B cell (primary cell): ENCODE data around the gene BLOC1S1. TPM values are rescaled to one million over a fixed set of nuclear protein-coding genes. Genes with fewer than 3 reads are reported as not detected.

Experiments used
- ATAC-seq: fragments of 200-7000 bp; cut with Tn5 transposase; one replicate; pipeline ENCODE4 v1.10.0; 2021; ENCODE audit warnings: low read depth, mild to moderate bottlenecking, moderate number of reproducible peaks, moderate library complexity
- CTCF ChIA-PET: fragments of 350-600 bp; sonication (Branson Sonifier 250); formaldehyde crosslinking; loops from one replicate; lab custom pipeline; 2021; ENCODE audit warnings: antibody characterized with exemption, inconsistent platforms; lab: Charles Lee
- POLR2A ChIA-PET: fragments of 350-600 bp; sonication (Branson Sonifier 250); formaldehyde crosslinking; loops from one replicate; lab custom pipeline; 2021; ENCODE audit warnings: antibody characterized with exemption; lab: Charles Lee
- DNase-seq: peaks from one replicate; pipeline ENCODE4 v3.0.0; 2013
- H2AFZ ChIP-seq: 2 replicates; pipeline ENCODE4 v1.6.1; 2012; ENCODE audit warnings: mild to moderate bottlenecking, low read depth, low read length; ENCODE audit not compliant: insufficient read depth, poor library complexity, severe bottlenecking
- H3K27ac ChIP-seq, 2 donors: 1 replicate in 1 of 2; 2 replicates in 1 of 2; pipeline ENCODE4 v1.5.1; 2012 to 2013; ENCODE audit warnings: low read length in 2 of 2, mild to moderate bottlenecking in 2 of 2, moderate library complexity in 1 of 2
- H3K27me3 ChIP-seq, 4 experiments: fragments of 200-600 bp in 1 of 4; sonication (generic) in 1 of 4; replicated peaks in 1 of 4; 1 replicate in 2 of 4; 2 replicates in 2 of 4; pipeline versions ENCODE4 v1.6.1 to v1.7.0; 2013 to 2016; ENCODE audit warnings: low read length in 3 of 4, mild to moderate bottlenecking in 2 of 4, mixed read lengths in 1 of 4, moderate library complexity in 1 of 4; ENCODE audit not compliant: insufficient read depth in 4 of 4, control insufficient read depth in 3 of 4; ENCODE audit errors: control extremely low read depth in 1 of 4
- H3K36me3 ChIP-seq, 2 experiments: replicated peaks in 1 of 2; 1 replicate in 1 of 2; 2 replicates in 1 of 2; pipeline versions ENCODE4 v1.6.1 to v1.7.1; 2013; ENCODE audit warnings: low read length in 1 of 2; ENCODE audit not compliant: insufficient read depth in 2 of 2, control insufficient read depth in 1 of 2; ENCODE audit errors: control extremely low read depth in 1 of 2, extremely low read depth in 1 of 2
- H3K4me1 ChIP-seq, 2 donors: fragments of 200-600 bp in 1 of 2; sonication (generic) in 1 of 2; 1 replicate in 1 of 2; 2 replicates in 1 of 2; pipeline versions ENCODE4 v1.5.1 to v1.6.1; 2013 to 2017; ENCODE audit warnings: low read length in 2 of 2; ENCODE audit not compliant: control insufficient read depth in 2 of 2, insufficient read depth in 2 of 2
- H3K4me2 ChIP-seq: replicated peaks from 2 replicates; pipeline ENCODE3; 2012; ENCODE audit warnings: mild to moderate bottlenecking, low read depth, low read length; ENCODE audit not compliant: poor library complexity, severe bottlenecking
- H3K4me3 ChIP-seq, 5 experiments: fragments of 200-600 bp in 1 of 5; sonication (generic) in 1 of 5; 1 replicate in 3 of 5; 2 replicates in 2 of 5; pipeline versions ENCODE4 v1.5.1 to v1.7.0; 2011 to 2016; ENCODE audit warnings: low read length in 4 of 5, mild to moderate bottlenecking in 4 of 5, low read depth in 2 of 5, control low read depth in 1 of 5, moderate library complexity in 1 of 5; ENCODE audit not compliant: insufficient read depth in 1 of 5; ENCODE audit errors: control extremely low read depth in 1 of 5, extremely low read depth in 1 of 5
- H3K79me2 ChIP-seq: fragments of 200-600 bp; sonication (generic); one replicate; pipeline ENCODE4 v1.6.0; 2016; ENCODE audit warnings: low read length; ENCODE audit not compliant: control insufficient read depth, insufficient read depth
- H3K9ac ChIP-seq: fragments of 200-600 bp; sonication (generic); 2 replicates; pipeline ENCODE4 v1.6.1; 2017; ENCODE audit warnings: mild to moderate bottlenecking, low read length, moderate library complexity
- H3K9me3 ChIP-seq, 3 donors: one replicate each; pipeline versions ENCODE4 v1.6.1 to v1.7.1; 2013; ENCODE audit warnings: low read length in 2 of 3; ENCODE audit not compliant: control insufficient read depth in 2 of 3, insufficient read depth in 1 of 3; ENCODE audit errors: control extremely low read depth in 1 of 3
- H4K20me1 ChIP-seq: 2 replicates; pipeline ENCODE4 v1.6.0; 2012; ENCODE audit warnings: mild to moderate bottlenecking, low read length; ENCODE audit not compliant: insufficient read depth, control insufficient read depth, poor library complexity, severe bottlenecking
- H3K27ac Mint-ChIP-seq: one replicate; pipeline ENCODE4 v1.8.0; 2021; ENCODE audit warnings: mixed read lengths
- H3K27me3 Mint-ChIP-seq: one replicate; pipeline ENCODE4 v1.8.0; 2021; ENCODE audit warnings: mixed read lengths
- H3K4me1 Mint-ChIP-seq: one replicate; pipeline ENCODE4 v1.8.0; 2021; ENCODE audit warnings: mixed read lengths
- H3K4me3 Mint-ChIP-seq: one replicate; pipeline ENCODE4 v1.8.0; 2021; ENCODE audit warnings: mixed read lengths
- H3K9me3 Mint-ChIP-seq: one replicate; pipeline ENCODE4 v1.8.0; 2022; ENCODE audit warnings: mixed read lengths; ENCODE audit not compliant: insufficient read depth
- EZH2 ChIP-seq: IDR thresholded peaks from 2 replicates; pipeline ENCODE4 v1.6.1; 2012; ENCODE audit warnings: borderline replicate concordance, low read depth, mild to moderate bottlenecking, moderate library complexity, low read length; ENCODE audit not compliant: insufficient read depth, poor library complexity, severe bottlenecking
- WGBS: methylation state at CpG from one replicate; pipeline ENCODE4 v1.1.5; 2013; ENCODE audit warnings: missing lambda C conversion rate; ENCODE audit not compliant: insufficient coverage; 5-methylcytosine and 5-hydroxymethylcytosine counted together
- intact Hi-C: fragments of 100-400 bp; cut with micrococcal nuclease; formaldehyde crosslinking; loops from one replicate; pipeline ENCODE4 v1.10.0; 2022
- polyA plus RNA-seq: library from polyadenylated mRNA; depleted of rRNA; stranded (reverse); fragments of >200 nt; gene quantifications from 2 replicates; pipeline ENCODE4 v1.2.3, GENCODE V29; 2012
- total RNA-seq, 2 donors: library from RNA; stranded (reverse); fragments of 120-200 nt in 1 of 2; gene quantifications; 1 replicate in 1 of 2; 2 replicates in 1 of 2; pipeline versions ENCODE4 v1.2.3 to v1.2.4, GENCODE V29; 2013 to 2022
- TF ChIP-seq, protein P1 (sequence below): fragments of 200-600 bp; IDR thresholded peaks from one replicate; pipeline ENCODE4 v1.8.0; 2022; ENCODE audit warnings: antibody characterized with exemption, mild to moderate bottlenecking

The BLOC1S1 gene
- total and polyA plus RNA-seq, 2 donors (not counting 1 experiment from before 2014, with no cell fraction given) = 71.1 to 229 TPM

- peak; percentile 73 for DNase-seq
- intact Hi-C loops = loop anchor here (1.0 to 2.0 kb wide), 3 partner anchors 8 to 72 kb away; partner anchors contain the start of gene BLOC1S1
- peaks cover 35% of the 10 kb centered on the region for H3K4me1 Mint-ChIP-seq
- ChIA-PET CTCF (interaction anchor here (1.0 to 11.0 kb wide), 8 partner anchors 8 to 305 kb away, joined by 3 to 147 read pairs (median 4); partner anchors contain the start of gene BLOC1S1), POLR2A (interaction anchor here (0.9 to 1.1 kb wide), 2 partner anchors 11 to 14 kb away, joined by 5 to 11 read pairs; no protein-coding TSS in a partner anchor)
- no peak overlapping the region for H3K27ac ChIP-seq
- H3K27me3 ChIP-seq = no peaks in the 10 kb centered on the region
- 84% methylated on average over 8 of the region's 11 CpGs for WGBS
- H3K36me3 ChIP-seq = peaks cover 0 to 28% of the 10 kb centered on the region in 2 experiments
- ATAC-seq = peak; percentile 45
- no peak overlapping the region for H3K9ac ChIP-seq
- no peaks in the 10 kb centered on the region for H3K27me3 Mint-ChIP-seq
- no peak overlapping the region for H3K4me3 Mint-ChIP-seq
- no peak for TF ChIP-seq EZH2
- TF ChIP-seq, protein P1, sequence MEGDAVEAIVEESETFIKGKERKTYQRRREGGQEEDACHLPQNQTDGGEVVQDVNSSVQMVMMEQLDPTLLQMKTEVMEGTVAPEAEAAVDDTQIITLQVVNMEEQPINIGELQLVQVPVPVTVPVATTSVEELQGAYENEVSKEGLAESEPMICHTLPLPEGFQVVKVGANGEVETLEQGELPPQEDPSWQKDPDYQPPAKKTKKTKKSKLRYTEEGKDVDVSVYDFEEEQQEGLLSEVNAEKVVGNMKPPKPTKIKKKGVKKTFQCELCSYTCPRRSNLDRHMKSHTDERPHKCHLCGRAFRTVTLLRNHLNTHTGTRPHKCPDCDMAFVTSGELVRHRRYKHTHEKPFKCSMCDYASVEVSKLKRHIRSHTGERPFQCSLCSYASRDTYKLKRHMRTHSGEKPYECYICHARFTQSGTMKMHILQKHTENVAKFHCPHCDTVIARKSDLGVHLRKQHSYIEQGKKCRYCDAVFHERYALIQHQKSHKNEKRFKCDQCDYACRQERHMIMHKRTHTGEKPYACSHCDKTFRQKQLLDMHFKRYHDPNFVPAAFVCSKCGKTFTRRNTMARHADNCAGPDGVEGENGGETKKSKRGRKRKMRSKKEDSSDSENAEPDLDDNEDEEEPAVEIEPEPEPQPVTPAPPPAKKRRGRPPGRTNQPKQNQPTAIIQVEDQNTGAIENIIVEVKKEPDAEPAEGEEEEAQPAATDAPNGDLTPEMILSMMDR = peak; percentile 66
- H4K20me1 ChIP-seq = no peaks in the 10 kb centered on the region
- no peaks in the 10 kb centered on the region for H3K9me3 Mint-ChIP-seq
- H2AFZ ChIP-seq = no peak overlapping the region
- H3K9me3 ChIP-seq = no peaks in the 10 kb centered on the region
- no peak overlapping the region for H3K4me2 ChIP-seq
- H3K79me2 ChIP-seq = no peaks in the 10 kb centered on the region
- H3K4me1 ChIP-seq = peaks cover 10 to 29% of the 10 kb centered on the region in 2 donors
- no peak overlapping the region for H3K4me3 ChIP-seq
- H3K27ac Mint-ChIP-seq = peak overlapping the region; percentile 57
Observed at GRCh38 chr12:55724226-55724939, 8.5 kb downstream of the BLOC1S1 start.

DNA sequence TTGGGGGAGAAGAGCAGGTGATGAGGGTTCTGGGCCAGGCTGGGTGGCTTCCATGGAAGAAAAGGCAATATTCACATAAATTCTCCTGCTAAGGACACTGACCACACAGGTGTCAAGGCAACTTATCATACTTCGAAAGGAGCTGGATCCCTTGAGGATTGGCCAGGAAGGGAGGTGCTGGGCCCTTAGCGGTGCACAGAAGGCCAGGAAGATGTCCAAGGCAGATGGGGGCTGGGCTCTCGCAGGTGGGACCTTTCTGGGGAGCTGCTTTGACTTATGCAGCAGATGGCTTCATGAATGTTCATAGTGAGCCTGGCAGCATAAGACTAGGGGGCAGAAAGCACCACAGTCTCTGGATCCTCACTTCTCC is 9.1 kb downstream of the BLOC1S1 start:
- intact Hi-C loops = loop anchor here (1.0 to 2.0 kb wide), 3 partner anchors 9 to 72 kb away; partner anchors contain the start of gene BLOC1S1
- H3K4me2 ChIP-seq = no peak overlapping the region
- H4K20me1 ChIP-seq = no peaks in the 10 kb centered on the region
- Mint-ChIP-seq H3K27ac (peak overlapping the region; percentile 57), H3K27me3 (no peaks in the 10 kb centered on the region), H3K4me3 (no peak overlapping the region), H3K9me3 (no peaks in the 10 kb centered on the region), H3K4me1 (peaks cover 40% of the 10 kb centered on the region)
- CTCF ChIA-PET = interaction anchor here (0.7 to 11.0 kb wide), 8 partner anchors 9 to 305 kb away, joined by 3 to 147 read pairs (median 4); partner anchors contain the start of gene BLOC1S1
- no peak overlapping the region for H3K4me3 ChIP-seq
- ATAC-seq = no peak
- H2AFZ ChIP-seq = no peak overlapping the region
- TF ChIP-seq EZH2 = no peak
- TF ChIP-seq, protein P1 = no peak
- no peak for DNase-seq
- peaks cover 0 to 23% of the 10 kb centered on the region in 2 experiments for H3K36me3 ChIP-seq
- POLR2A ChIA-PET = interaction anchor here (0.9 to 1.1 kb wide), 2 partner anchors 10 to 14 kb away, joined by 5 to 11 read pairs; no protein-coding TSS in a partner anchor
- no peaks in the 10 kb centered on the region for H3K79me2 ChIP-seq
- H3K9me3 ChIP-seq = no peaks in the 10 kb centered on the region
- H3K27ac ChIP-seq = no peak overlapping the region
- H3K4me1 ChIP-seq = peaks cover 15 to 34% of the 10 kb centered on the region in 2 donors
- H3K27me3 ChIP-seq = no peaks in the 10 kb centered on the region
- 17% methylated on average over 2 of the region's 3 CpGs for WGBS
- H3K9ac ChIP-seq = no peak overlapping the region
